WTC11 (cell line): ENCODE results near the gene ZNF335.

Experiments used
- JUN ChIP-seq: sonication (generic); formaldehyde crosslinking; IDR thresholded peaks from 2 replicates; pipeline ENCODE4 v1.8.0; 2023; ENCODE audit warnings: mild to moderate bottlenecking, missing genetic modification reagents
- NR2C2 ChIP-seq: sonication (generic); formaldehyde crosslinking; IDR thresholded peaks from 2 replicates; pipeline ENCODE4 v1.8.0; 2022; ENCODE audit warnings: mild to moderate bottlenecking, missing genetic modification reagents
- ZBTB21 ChIP-seq: sonication (generic); formaldehyde crosslinking; IDR thresholded peaks from 2 replicates; pipeline ENCODE4 v1.8.1; 2023; ENCODE audit warnings: mild to moderate bottlenecking, missing genetic modification reagents, borderline replicate concordance
- TF ChIP-seq, protein P1 (sequence below): fragments of 200-600 bp; IDR thresholded peaks from 2 replicates; pipeline ENCODE4 v1.8.0; 2022; ENCODE audit warnings: antibody characterized with exemption
- TF ChIP-seq, protein P2 (sequence below): sonication (generic); formaldehyde crosslinking; IDR thresholded peaks from 2 replicates; pipeline ENCODE4 v1.8.1; 2022; ENCODE audit warnings: missing genetic modification reagents, borderline replicate concordance
- TF ChIP-seq, protein P3 (sequence below): sonication (generic); formaldehyde crosslinking; IDR thresholded peaks from 2 replicates; pipeline ENCODE4 v1.8.0; 2023; ENCODE audit warnings: missing genetic modification reagents
- TF ChIP-seq, protein P4 (sequence below): fragments of 250-450 bp; sonication (Bioruptor Pico); IDR thresholded peaks from 2 replicates; pipeline ENCODE4 v1.9.0; 2021; ENCODE audit warnings: mild to moderate bottlenecking, borderline replicate concordance

DNA sequence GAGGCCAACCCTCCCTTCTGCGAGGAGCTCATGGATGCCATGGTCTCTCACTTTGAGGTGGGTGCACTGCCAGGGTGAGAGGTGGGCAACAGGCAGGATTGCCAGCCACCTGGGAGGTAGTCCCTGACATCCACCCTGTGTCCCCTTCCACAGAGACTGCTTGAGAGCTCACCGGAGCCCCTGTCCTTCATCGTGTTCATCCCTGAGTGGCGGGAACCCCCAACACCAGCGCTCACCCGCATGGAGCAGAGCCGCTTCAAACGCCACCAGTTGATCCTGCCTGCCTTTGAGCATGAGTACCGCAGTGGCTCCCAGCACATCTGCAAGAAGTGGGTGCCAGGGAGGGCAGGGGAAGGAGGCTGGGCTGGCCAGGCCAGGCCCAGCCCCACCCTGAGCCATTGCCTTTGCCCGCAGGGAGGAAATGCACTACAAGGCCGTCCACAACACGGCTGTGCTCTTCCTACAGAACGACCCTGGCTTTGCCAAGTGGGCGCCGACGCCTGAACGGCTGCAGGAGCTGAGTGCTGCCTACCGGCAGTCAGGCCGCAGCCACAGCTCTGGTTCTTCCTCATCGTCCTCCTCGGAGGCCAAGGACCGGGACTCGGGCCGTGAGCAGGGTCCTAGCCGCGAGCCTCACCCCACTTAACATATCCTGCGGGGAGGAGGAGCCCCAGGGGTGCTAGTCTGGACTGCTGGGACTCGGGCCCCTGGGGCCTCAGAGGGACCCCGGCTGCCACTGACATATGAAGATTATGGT lies 24.7 kb downstream of the ZNF335 start:
- TF ChIP-seq ZBTB21 (CRISPR knock-in tag), result no peak
- TF ChIP-seq, protein P1, sequence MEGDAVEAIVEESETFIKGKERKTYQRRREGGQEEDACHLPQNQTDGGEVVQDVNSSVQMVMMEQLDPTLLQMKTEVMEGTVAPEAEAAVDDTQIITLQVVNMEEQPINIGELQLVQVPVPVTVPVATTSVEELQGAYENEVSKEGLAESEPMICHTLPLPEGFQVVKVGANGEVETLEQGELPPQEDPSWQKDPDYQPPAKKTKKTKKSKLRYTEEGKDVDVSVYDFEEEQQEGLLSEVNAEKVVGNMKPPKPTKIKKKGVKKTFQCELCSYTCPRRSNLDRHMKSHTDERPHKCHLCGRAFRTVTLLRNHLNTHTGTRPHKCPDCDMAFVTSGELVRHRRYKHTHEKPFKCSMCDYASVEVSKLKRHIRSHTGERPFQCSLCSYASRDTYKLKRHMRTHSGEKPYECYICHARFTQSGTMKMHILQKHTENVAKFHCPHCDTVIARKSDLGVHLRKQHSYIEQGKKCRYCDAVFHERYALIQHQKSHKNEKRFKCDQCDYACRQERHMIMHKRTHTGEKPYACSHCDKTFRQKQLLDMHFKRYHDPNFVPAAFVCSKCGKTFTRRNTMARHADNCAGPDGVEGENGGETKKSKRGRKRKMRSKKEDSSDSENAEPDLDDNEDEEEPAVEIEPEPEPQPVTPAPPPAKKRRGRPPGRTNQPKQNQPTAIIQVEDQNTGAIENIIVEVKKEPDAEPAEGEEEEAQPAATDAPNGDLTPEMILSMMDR, result no peak
- TF ChIP-seq, protein P2, sequence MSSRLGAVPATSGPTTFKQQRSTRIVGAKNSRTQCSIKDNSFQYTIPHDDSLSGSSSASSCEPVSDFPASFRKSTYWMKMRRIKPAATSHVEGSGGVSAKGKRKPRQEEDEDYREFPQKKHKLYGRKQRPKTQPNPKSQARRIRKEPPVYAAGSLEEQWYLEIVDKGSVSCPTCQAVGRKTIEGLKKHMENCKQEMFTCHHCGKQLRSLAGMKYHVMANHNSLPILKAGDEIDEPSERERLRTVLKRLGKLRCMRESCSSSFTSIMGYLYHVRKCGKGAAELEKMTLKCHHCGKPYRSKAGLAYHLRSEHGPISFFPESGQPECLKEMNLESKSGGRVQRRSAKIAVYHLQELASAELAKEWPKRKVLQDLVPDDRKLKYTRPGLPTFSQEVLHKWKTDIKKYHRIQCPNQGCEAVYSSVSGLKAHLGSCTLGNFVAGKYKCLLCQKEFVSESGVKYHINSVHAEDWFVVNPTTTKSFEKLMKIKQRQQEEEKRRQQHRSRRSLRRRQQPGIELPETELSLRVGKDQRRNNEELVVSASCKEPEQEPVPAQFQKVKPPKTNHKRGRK (CRISPR knock-in tag), result no peak
- TF ChIP-seq, protein P3, sequence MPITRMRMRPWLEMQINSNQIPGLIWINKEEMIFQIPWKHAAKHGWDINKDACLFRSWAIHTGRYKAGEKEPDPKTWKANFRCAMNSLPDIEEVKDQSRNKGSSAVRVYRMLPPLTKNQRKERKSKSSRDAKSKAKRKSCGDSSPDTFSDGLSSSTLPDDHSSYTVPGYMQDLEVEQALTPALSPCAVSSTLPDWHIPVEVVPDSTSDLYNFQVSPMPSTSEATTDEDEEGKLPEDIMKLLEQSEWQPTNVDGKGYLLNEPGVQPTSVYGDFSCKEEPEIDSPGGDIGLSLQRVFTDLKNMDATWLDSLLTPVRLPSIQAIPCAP (CRISPR knock-in tag), result no peak
- TF ChIP-seq, protein P4, sequence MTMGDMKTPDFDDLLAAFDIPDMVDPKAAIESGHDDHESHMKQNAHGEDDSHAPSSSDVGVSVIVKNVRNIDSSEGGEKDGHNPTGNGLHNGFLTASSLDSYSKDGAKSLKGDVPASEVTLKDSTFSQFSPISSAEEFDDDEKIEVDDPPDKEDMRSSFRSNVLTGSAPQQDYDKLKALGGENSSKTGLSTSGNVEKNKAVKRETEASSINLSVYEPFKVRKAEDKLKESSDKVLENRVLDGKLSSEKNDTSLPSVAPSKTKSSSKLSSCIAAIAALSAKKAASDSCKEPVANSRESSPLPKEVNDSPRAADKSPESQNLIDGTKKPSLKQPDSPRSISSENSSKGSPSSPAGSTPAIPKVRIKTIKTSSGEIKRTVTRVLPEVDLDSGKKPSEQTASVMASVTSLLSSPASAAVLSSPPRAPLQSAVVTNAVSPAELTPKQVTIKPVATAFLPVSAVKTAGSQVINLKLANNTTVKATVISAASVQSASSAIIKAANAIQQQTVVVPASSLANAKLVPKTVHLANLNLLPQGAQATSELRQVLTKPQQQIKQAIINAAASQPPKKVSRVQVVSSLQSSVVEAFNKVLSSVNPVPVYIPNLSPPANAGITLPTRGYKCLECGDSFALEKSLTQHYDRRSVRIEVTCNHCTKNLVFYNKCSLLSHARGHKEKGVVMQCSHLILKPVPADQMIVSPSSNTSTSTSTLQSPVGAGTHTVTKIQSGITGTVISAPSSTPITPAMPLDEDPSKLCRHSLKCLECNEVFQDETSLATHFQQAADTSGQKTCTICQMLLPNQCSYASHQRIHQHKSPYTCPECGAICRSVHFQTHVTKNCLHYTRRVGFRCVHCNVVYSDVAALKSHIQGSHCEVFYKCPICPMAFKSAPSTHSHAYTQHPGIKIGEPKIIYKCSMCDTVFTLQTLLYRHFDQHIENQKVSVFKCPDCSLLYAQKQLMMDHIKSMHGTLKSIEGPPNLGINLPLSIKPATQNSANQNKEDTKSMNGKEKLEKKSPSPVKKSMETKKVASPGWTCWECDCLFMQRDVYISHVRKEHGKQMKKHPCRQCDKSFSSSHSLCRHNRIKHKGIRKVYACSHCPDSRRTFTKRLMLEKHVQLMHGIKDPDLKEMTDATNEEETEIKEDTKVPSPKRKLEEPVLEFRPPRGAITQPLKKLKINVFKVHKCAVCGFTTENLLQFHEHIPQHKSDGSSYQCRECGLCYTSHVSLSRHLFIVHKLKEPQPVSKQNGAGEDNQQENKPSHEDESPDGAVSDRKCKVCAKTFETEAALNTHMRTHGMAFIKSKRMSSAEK (CRISPR knock-in tag), result no peak
- no peak for TF ChIP-seq JUN (CRISPR knock-in tag)
- no peak for TF ChIP-seq NR2C2
